Astrocyte (in vitro differentiated cells and primary cell): Measurements from ENCODE around the gene PLLP.

Experiments
- EZH2 ChIP-seq: IDR thresholded peaks from 2 replicates; pipeline ENCODE4 v1.6.1; 2012; ENCODE audit warnings: mild to moderate bottlenecking, low read length, inconsistent platforms; ENCODE audit not compliant: insufficient read depth
- TF ChIP-seq, protein P1 (sequence below): IDR thresholded peaks from 2 replicates; pipeline ENCODE4 v1.5.1; 2011; ENCODE audit warnings: low read depth, mild to moderate bottlenecking, inconsistent platforms, low read length, moderate library complexity; ENCODE audit not compliant: insufficient read depth

DNA sequence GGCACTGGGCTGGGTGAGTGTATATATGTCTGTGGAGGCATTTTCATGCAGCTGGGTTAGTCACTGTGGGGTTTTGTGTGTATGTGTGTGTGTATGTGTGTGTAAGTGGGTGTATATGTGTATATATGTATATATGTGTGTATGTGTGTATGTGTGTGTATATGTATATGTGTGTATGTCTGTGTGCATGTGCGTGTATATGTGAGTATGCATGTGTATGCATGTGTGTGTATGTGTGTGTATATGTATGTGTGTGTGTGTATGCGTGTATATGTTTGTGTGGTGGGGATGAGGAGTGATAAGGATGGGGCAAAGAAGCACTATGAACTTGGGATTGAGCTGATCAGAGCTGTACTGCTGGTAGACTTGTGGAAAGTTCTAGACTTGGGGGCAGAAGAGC lies 29.0 kb upstream of the PLLP start:
- TF ChIP-seq, protein P1, sequence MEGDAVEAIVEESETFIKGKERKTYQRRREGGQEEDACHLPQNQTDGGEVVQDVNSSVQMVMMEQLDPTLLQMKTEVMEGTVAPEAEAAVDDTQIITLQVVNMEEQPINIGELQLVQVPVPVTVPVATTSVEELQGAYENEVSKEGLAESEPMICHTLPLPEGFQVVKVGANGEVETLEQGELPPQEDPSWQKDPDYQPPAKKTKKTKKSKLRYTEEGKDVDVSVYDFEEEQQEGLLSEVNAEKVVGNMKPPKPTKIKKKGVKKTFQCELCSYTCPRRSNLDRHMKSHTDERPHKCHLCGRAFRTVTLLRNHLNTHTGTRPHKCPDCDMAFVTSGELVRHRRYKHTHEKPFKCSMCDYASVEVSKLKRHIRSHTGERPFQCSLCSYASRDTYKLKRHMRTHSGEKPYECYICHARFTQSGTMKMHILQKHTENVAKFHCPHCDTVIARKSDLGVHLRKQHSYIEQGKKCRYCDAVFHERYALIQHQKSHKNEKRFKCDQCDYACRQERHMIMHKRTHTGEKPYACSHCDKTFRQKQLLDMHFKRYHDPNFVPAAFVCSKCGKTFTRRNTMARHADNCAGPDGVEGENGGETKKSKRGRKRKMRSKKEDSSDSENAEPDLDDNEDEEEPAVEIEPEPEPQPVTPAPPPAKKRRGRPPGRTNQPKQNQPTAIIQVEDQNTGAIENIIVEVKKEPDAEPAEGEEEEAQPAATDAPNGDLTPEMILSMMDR = no peak
- TF ChIP-seq EZH2 = no peak
